GM12878 (cell line): ENCODE results near the gene AK5. TPM values are rescaled to one million over a fixed set of nuclear protein-coding genes. Genes with fewer than 3 reads are reported as not detected.

Source experiments
- ATAC-seq: fragments of 200-7000 bp; cut with Tn5 transposase; 3 replicates; pipeline ENCODE4 v1.9.1; 2020; ENCODE audit warnings: mild to moderate bottlenecking, moderate library complexity
- BruUV-seq: library from RNA; stranded (reverse); fragments of 400-500 nt; replicated peaks from 2 replicates; lab custom pipeline; 2021; lab: Mats Ljungman, UMichigan
- CTCF ChIA-PET: fragments of 300-600 bp; sonication (Branson Sonifier 250); formaldehyde crosslinking; extraction: SDS; loops from one replicate; lab custom pipeline; 2021; ENCODE audit warnings: inconsistent platforms; lab: Yijun Ruan, JAX
- POLR2A ChIA-PET: fragments of 350-600 bp; formaldehyde crosslinking; extraction: SDS; loops from one replicate; lab custom pipeline; 2021; ENCODE audit warnings: inconsistent platforms; lab: Charles Lee
- RAD21 ChIA-PET: fragments of 300-600 bp; sonication (Branson Sonifier 250); formaldehyde crosslinking; loops from one replicate; lab custom pipeline; 2023; ENCODE audit warnings: antibody characterized with exemption; ENCODE audit not compliant: unreplicated experiment; lab: Charles Lee
- SMC1A ChIA-PET: fragments of 300-600 bp; sonication (Branson Sonifier 250); formaldehyde crosslinking; loops from one replicate; lab custom pipeline; 2023; ENCODE audit not compliant: unreplicated experiment, uncharacterized antibody; lab: Charles Lee
- DNase-seq: peaks from one replicate; pipeline ENCODE4 v3.0.0-alpha.2; 2011; ENCODE audit warnings: low read depth, low spot score
- FAIRE-seq: peaks from 3 replicates; lab custom pipeline; 2011; peaks lifted over from hg19 to GRCh38; lab: Jason Lieb, UNC
- H2AFZ ChIP-seq: 2 replicates; pipeline ENCODE4 v1.6.0; 2011; ENCODE audit warnings: low read depth, low read length, control low read depth; ENCODE audit not compliant: control insufficient read depth
- H3K27ac ChIP-seq: 2 replicates; pipeline ENCODE4 v1.5.1; 2011; ENCODE audit warnings: control low read depth; ENCODE audit not compliant: control insufficient read depth, insufficient read depth
- H3K27me3 ChIP-seq, 2 experiments: replicated peaks in 1 of 2; 2 replicates each; pipeline versions ENCODE4 v1.6.0 to v1.6.1; 2011; ENCODE audit warnings: low read length in 1 of 2; ENCODE audit not compliant: control insufficient read depth in 2 of 2, insufficient read depth in 2 of 2
- H3K36me3 ChIP-seq, 2 experiments: 2 replicates each; pipeline ENCODE4 v1.5.1; 2011; ENCODE audit warnings: low read length in 1 of 2; ENCODE audit not compliant: control insufficient read depth in 2 of 2, insufficient read depth in 2 of 2
- H3K4me1 ChIP-seq: 2 replicates; pipeline ENCODE4 v1.6.1; 2011; ENCODE audit warnings: mild to moderate bottlenecking, low read length, moderate library complexity, mixed read lengths; ENCODE audit not compliant: control insufficient read depth, insufficient read depth
- H3K4me2 ChIP-seq: 2 replicates; pipeline ENCODE4 v1.6.0; 2011; ENCODE audit warnings: control low read depth; ENCODE audit not compliant: control insufficient read depth, insufficient read depth
- H3K4me3 ChIP-seq: fragments of 200-600 bp; sonication (generic); 2 replicates; pipeline ENCODE4 v1.5.1; 2016
- H3K79me2 ChIP-seq: 2 replicates; pipeline ENCODE4 v1.6.0; 2011; ENCODE audit warnings: low read length; ENCODE audit not compliant: control insufficient read depth, insufficient read depth
- H3K9ac ChIP-seq: 2 replicates; pipeline ENCODE4 v1.8.0; 2011; ENCODE audit warnings: low read length, control low read depth, mixed read lengths; ENCODE audit not compliant: control insufficient read depth, insufficient read depth
- H3K9me3 ChIP-seq: replicated peaks from 3 replicates; pipeline ENCODE4 v1.5.1; 2011; ENCODE audit warnings: mild to moderate bottlenecking, low read length; ENCODE audit not compliant: control insufficient read depth, insufficient read depth
- H4K20me1 ChIP-seq: 2 replicates; pipeline ENCODE4 v1.6.0; 2011; ENCODE audit not compliant: control insufficient read depth, insufficient read depth
- BACH1 ChIP-seq: fragments of 450-650 bp; IDR thresholded peaks from 2 replicates; pipeline ENCODE4 v1.6.1; 2017; ENCODE audit warnings: mild to moderate bottlenecking, borderline replicate concordance
- CBX3 ChIP-seq: fragments of 200-600 bp; sonication (generic); IDR thresholded peaks from 2 replicates; pipeline ENCODE4 v1.6.1; 2016; ENCODE audit warnings: low read depth, borderline replicate concordance
- E4F1 ChIP-seq: fragments of 450-650 bp; IDR thresholded peaks from 2 replicates; pipeline ENCODE4 v1.6.1; 2018; ENCODE audit warnings: borderline replicate concordance, mild to moderate bottlenecking; ENCODE audit not compliant: partially characterized antibody
- KLF5 ChIP-seq: fragments of 450-650 bp; IDR thresholded peaks from 2 replicates; pipeline ENCODE4 v1.6.1; 2014; ENCODE audit warnings: mild to moderate bottlenecking; ENCODE audit not compliant: partially characterized antibody
- MEF2A ChIP-seq: IDR thresholded peaks from 2 replicates; pipeline ENCODE4 v1.6.1; 2011; ENCODE audit warnings: low read depth, mild to moderate bottlenecking, low read length, moderate library complexity; ENCODE audit not compliant: insufficient read depth
- MYC ChIP-seq: IDR thresholded peaks from 2 replicates; pipeline ENCODE4 v1.6.1; 2011; ENCODE audit warnings: mild to moderate bottlenecking, low read length, moderate library complexity, inconsistent platforms; ENCODE audit not compliant: insufficient read depth, insufficient replicate concordance, insufficient read length, severe bottlenecking
- SMARCA5 ChIP-seq: fragments of 450-650 bp; IDR thresholded peaks from 2 replicates; pipeline ENCODE4 v1.6.1; 2017; ENCODE audit warnings: mild to moderate bottlenecking
- TCF12 ChIP-seq: IDR thresholded peaks from 2 replicates; pipeline ENCODE4 v1.6.1; 2011; ENCODE audit warnings: low read depth, mild to moderate bottlenecking, low read length
- USF2 ChIP-seq: IDR thresholded peaks from 2 replicates; pipeline ENCODE4 v1.6.1; 2011; ENCODE audit warnings: low read depth, low read length, improper control_type of control experiment, borderline replicate concordance
- ZBTB11 ChIP-seq: fragments of 450-650 bp; formaldehyde crosslinking; IDR thresholded peaks from 2 replicates; pipeline ENCODE4 v1.5.0; 2022; ENCODE audit warnings: mild to moderate bottlenecking, missing genetic modification characterization
- WGBS: methylation state at CpG from one replicate; pipeline ENCODE4 v1.1.6; 2016; ENCODE audit warnings: low lambda C conversion rate; ENCODE audit not compliant: insufficient replicate concordance, insufficient coverage; ENCODE audit errors: missing lambda C conversion rate; 5-methylcytosine and 5-hydroxymethylcytosine counted together
- in situ Hi-C: fragments of 300-500 bp; cut with MboI; formaldehyde crosslinking; loops from 9 replicates; pipeline ENCODE4 v1.14.3; 2018; ENCODE audit warnings: mixed read lengths
- intact Hi-C: fragments of 100-400 bp; cut with micrococcal nuclease; formaldehyde crosslinking; loops from one replicate; pipeline ENCODE4 v1.14.2; 2022; ENCODE audit not compliant: unreplicated experiment
- polyA plus RNA-seq, 11 experiments: library from polyadenylated mRNA; depleted of rRNA in 4 of 11; unstranded in 6 of 11; stranded (reverse) in 5 of 11; fragments of >200 nt; fragmentation: Nextera tagmentation in 4 of 11; fragmentation: Illumina TruSeq in 1 of 11; extraction: Ambion mirVana in 4 of 11; extraction: Trizol in 1 of 11; gene quantifications; 1 replicate in 1 of 11; 2 replicates in 10 of 11; pipeline versions ENCODE4 v1.2.1 to v1.2.3, GENCODE V29; 2011 to 2016; ENCODE audit warnings: inconsistent platforms in 2 of 11, missing spikeins in 2 of 11, low read depth in 1 of 11
- total RNA-seq, 4 experiments: library from RNA; depleted of rRNA in 3 of 4; stranded (reverse); fragments of >200 nt in 3 of 4; fragmentation: Illumina TruSeq in 1 of 4; extraction: Trizol in 1 of 4; gene quantifications; 2 replicates each; pipeline versions ENCODE4 v1.2.1 to v1.2.3, GENCODE V29; 2013 to 2021
- TF ChIP-seq, protein P1 (sequence below): fragments of 450-650 bp; formaldehyde crosslinking; IDR thresholded peaks from 2 replicates; pipeline ENCODE4 v1.4.0; 2020; ENCODE audit warnings: mild to moderate bottlenecking, moderate library complexity

The AK5 gene
- total and polyA plus RNA-seq, 10 of the 15 experiments (the other 5 are each of a cell fraction or from before 2014, with no cell fraction given) = 0.08 to 0.33 TPM; not detected in 8

GRCh38 chr1:77354536-77354935 lies 72.7 kb downstream of the AK5 start:
- Histone ChIP-seq H3K27me3 (no peaks in the 10 kb centered on the region), H3K4me2 (no peak overlapping the region), H3K9me3 (no peaks in the 10 kb centered on the region), H3K4me1 (no peaks in the 10 kb centered on the region), H3K36me3 (no peaks in the 10 kb centered on the region), H2AFZ (no peak overlapping the region), H3K27ac (no peak overlapping the region), H3K9ac (no peak overlapping the region), H4K20me1 (no peaks in the 10 kb centered on the region), H3K4me3 (no peak overlapping the region), H3K79me2 (no peaks in the 10 kb centered on the region)
- FAIRE-seq (no peak), DNase-seq (no peak), ATAC-seq (no peak)
- ChIA-PET CTCF (no interaction called here), RAD21 (no interaction called here), POLR2A (no interaction called here), SMC1A (no interaction called here)
- WGBS = 0% methylated on average over 1 of the region's 1 CpG
- in situ Hi-C loops (no loop called here), intact Hi-C loops (no loop called here)
- no TSS peak for BruUV-seq
- TF ChIP-seq, protein P1, sequence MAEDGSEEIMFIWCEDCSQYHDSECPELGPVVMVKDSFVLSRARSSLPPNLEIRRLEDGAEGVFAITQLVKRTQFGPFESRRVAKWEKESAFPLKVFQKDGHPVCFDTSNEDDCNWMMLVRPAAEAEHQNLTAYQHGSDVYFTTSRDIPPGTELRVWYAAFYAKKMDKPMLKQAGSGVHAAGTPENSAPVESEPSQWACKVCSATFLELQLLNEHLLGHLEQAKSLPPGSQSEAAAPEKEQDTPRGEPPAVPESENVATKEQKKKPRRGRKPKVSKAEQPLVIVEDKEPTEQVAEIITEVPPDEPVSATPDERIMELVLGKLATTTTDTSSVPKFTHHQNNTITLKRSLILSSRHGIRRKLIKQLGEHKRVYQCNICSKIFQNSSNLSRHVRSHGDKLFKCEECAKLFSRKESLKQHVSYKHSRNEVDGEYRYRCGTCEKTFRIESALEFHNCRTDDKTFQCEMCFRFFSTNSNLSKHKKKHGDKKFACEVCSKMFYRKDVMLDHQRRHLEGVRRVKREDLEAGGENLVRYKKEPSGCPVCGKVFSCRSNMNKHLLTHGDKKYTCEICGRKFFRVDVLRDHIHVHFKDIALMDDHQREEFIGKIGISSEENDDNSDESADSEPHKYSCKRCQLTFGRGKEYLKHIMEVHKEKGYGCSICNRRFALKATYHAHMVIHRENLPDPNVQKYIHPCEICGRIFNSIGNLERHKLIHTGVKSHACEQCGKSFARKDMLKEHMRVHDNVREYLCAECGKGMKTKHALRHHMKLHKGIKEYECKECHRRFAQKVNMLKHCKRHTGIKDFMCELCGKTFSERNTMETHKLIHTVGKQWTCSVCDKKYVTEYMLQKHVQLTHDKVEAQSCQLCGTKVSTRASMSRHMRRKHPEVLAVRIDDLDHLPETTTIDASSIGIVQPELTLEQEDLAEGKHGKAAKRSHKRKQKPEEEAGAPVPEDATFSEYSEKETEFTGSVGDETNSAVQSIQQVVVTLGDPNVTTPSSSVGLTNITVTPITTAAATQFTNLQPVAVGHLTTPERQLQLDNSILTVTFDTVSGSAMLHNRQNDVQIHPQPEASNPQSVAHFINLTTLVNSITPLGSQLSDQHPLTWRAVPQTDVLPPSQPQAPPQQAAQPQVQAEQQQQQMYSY (CRISPR knock-in tag) = no peak
- TF ChIP-seq TCF12 = no peak
- TF ChIP-seq MYC = no peak
- no peak for TF ChIP-seq CBX3
- TF ChIP-seq E4F1 = no peak
- TF ChIP-seq BACH1 = no peak
- TF ChIP-seq KLF5 = no peak
- no peak for TF ChIP-seq USF2
- no peak for TF ChIP-seq MEF2A
- TF ChIP-seq SMARCA5 = no peak
- TF ChIP-seq ZBTB11 (CRISPR knock-in tag) = no peak
